ENCODE results near the gene SSR3. TPM values are rescaled to one million over a fixed set of nuclear protein-coding genes. Genes with fewer than 3 reads are reported as not detected.

Gene SSR3
- 193 to 207 TPM (median 206 TPM) in 5 replicates for total RNA-seq (2022; extraction: Qiagen RNA extraction)

GRCh38 chr3:156554842-156555687 lies at the start of gene SSR3:
Gene SSR3, minus strand, starts transcription at chr3:156555117. Its CDS starts 28 bp downstream, at chr3:156555089.

Other genes starting within 250 kb of the SSR3 start
- 88.0 to 145 TPM (median 91.9 TPM) in 5 replicates for gene TIPARP, start 119.5 kb upstream of the SSR3 start, total RNA-seq (2022; extraction: Qiagen RNA extraction)